Central memory CD8-positive, alpha-beta T cell (primary cell): ENCODE measurements around the gene BPIFB2.

ENCODE experiments used
- ATAC-seq: fragments of 150-1000 bp; cut with Tn5 transposase; replicated peaks from 2 replicates; pipeline ENCODE4 v1.10.0; 2022; ENCODE audit warnings: mild to moderate bottlenecking, moderate FRiP score, moderate number of reproducible peaks; ENCODE audit not compliant: poor library complexity, severe bottlenecking; ENCODE audit errors: extremely low read depth
- DNase-seq, 2 donors: peaks; one replicate each; pipeline ENCODE4 v3.0.0; 2021; ENCODE audit warnings: low spot score in 2 of 2
- H3K27ac Mint-ChIP-seq: one replicate; pipeline ENCODE4 v1.8.0; 2022; ENCODE audit warnings: low read depth, mild to moderate bottlenecking, moderate library complexity, mixed read lengths
- H3K27me3 Mint-ChIP-seq: one replicate; pipeline ENCODE4 v1.8.0; 2022; ENCODE audit warnings: mixed read lengths
- H3K36me3 Mint-ChIP-seq: one replicate; pipeline ENCODE4 v1.8.0; 2022; ENCODE audit warnings: mild to moderate bottlenecking, moderate library complexity, mixed read lengths; ENCODE audit not compliant: insufficient read depth
- H3K4me1 Mint-ChIP-seq: one replicate; pipeline ENCODE4 v1.8.0; 2022; ENCODE audit warnings: mixed read lengths
- H3K4me3 Mint-ChIP-seq: one replicate; pipeline ENCODE4 v1.8.0; 2022; ENCODE audit warnings: mild to moderate bottlenecking, moderate library complexity, mixed read lengths
- H3K9me3 Mint-ChIP-seq: one replicate; pipeline ENCODE4 v1.8.0; 2022; ENCODE audit warnings: mixed read lengths

Gene BPIFB2

DNA sequence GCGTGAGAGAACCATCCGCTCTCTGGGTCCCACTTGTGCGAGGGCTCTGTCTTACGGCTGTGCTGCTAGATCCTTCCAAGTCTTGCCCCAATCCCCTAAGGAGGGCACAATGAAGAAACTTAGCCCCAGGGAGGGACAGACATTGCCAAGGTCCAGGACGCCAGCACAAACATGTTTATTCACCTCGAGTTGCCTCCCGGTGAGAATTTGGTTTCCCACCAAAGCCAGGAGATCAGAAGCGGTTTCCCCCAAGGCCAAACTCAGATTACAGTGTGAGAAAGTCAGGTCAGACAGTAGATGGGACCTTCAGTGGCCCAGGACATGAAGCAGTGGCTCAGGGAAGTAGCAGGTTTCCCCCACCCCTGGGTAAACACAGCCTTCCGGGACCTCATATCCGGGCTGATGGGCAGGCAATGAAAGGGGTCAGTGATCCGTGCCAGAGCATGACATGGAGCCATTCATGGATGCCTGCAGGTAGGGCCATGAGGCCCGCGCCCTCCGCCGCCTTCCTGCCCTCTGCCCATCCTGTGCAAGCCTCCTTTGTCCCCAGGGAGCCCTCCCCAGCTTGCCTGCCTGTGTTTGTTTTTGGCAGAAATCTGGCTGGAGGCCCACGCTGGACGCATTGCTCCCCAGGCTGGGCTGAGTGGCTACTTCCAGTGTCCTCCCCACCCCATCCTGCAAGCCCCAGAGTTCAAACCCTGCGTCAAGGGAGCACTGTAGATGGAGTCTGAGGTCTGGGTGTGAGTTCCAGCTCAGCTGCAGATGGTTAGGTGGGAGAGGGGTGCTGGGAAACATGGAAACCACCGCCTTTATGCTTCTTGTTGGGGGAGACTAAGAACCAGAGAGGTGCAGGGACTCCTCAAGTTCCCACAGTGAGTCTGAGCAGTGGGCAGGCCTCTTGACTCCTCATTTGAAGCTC is 2.0 kb downstream of the BPIFB2 start:
- no peaks in the 10 kb centered on the region for H3K27me3 Mint-ChIP-seq
- H3K4me3 Mint-ChIP-seq, result no peak overlapping the region
- ATAC-seq, result no peak
- H3K4me1 Mint-ChIP-seq, result peaks cover 5% of the 10 kb centered on the region
- H3K9me3 Mint-ChIP-seq, result peaks cover 6% of the 10 kb centered on the region
- no peak for DNase-seq
- no peaks in the 10 kb centered on the region for H3K36me3 Mint-ChIP-seq
- H3K27ac Mint-ChIP-seq, result no peak overlapping the region

DNA sequence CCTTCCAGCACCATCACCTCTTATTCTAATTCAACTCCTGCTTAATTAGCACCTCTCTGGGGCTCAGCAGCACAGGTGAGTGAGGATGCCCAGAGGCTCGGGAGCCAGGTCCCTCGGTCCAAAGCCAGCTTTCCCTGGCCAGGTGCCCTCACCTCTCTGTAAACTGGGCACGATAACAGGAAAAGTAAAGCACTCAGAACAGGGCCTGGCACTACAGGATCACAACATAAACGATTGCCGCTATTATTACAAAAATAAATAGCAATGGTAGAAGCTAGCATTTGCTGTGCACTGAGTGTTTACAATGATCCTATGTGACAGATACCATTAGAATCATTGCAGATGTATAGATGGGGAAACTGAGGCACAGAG is 2.6 kb downstream of the BPIFB2 start:
- no peak for ATAC-seq
- peaks cover 4% of the 10 kb centered on the region for H3K9me3 Mint-ChIP-seq
- no peak overlapping the region for H3K27ac Mint-ChIP-seq
- H3K4me3 Mint-ChIP-seq, result no peak overlapping the region
- DNase-seq, result no peak
- H3K27me3 Mint-ChIP-seq, result no peaks in the 10 kb centered on the region
- peaks cover 4% of the 10 kb centered on the region for H3K4me1 Mint-ChIP-seq
- no peaks in the 10 kb centered on the region for H3K36me3 Mint-ChIP-seq

DNA sequence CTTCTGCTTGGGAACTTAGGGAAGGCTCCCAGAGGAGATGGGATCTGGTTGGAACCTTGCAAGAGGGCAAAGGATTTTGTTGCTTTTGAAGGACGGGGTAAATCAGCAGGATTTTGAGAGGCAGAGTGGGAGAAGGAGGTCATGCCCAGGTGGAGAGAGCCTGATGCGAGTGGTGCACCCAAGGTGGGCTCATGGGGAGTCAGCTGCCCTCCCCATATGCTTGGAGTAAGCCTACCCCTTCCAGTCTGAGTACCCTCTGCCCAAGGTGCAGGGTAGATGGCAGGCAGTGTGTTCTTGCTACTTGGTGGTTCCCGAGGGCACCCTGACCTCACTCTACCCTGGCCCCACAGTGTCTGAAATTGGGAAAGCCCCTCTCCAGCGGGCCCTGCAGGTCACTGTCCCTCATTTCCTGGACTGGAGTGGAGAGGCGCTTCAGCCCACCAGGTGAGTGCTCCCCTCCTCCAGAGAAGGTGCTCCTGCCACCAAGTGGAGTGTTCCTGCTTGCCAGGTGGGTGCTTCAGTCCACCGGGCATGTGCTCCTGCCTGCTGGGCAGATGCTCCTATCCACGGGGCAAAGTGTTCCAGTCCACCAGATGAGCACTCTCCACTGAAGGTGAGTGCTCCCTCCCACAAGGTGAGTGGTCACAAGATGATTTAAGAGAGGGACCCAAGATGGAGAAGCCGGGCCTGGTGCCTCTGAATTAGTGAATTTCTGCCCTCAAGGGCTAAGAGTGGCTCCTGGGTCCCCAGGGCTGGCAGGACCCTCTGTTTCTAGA is 3.4 kb downstream of the BPIFB2 start:
- H3K4me3 Mint-ChIP-seq, result no peak overlapping the region
- no peaks in the 10 kb centered on the region for H3K36me3 Mint-ChIP-seq
- ATAC-seq (no peak), DNase-seq (no peak)
- H3K9me3 Mint-ChIP-seq, result no peaks in the 10 kb centered on the region
- H3K27me3 Mint-ChIP-seq, result no peaks in the 10 kb centered on the region
- no peaks in the 10 kb centered on the region for H3K4me1 Mint-ChIP-seq
- no peak overlapping the region for H3K27ac Mint-ChIP-seq

GRCh38 chr20:33012327-33013189 is 5.1 kb downstream of the BPIFB2 start:
- no peak overlapping the region for H3K27ac Mint-ChIP-seq
- ATAC-seq (no peak), DNase-seq (no peak)
- H3K27me3 Mint-ChIP-seq, result no peaks in the 10 kb centered on the region
- H3K4me3 Mint-ChIP-seq, result no peak overlapping the region
- no peaks in the 10 kb centered on the region for H3K36me3 Mint-ChIP-seq
- H3K9me3 Mint-ChIP-seq, result no peaks in the 10 kb centered on the region
- H3K4me1 Mint-ChIP-seq, result peaks cover 9% of the 10 kb centered on the region

DNA sequence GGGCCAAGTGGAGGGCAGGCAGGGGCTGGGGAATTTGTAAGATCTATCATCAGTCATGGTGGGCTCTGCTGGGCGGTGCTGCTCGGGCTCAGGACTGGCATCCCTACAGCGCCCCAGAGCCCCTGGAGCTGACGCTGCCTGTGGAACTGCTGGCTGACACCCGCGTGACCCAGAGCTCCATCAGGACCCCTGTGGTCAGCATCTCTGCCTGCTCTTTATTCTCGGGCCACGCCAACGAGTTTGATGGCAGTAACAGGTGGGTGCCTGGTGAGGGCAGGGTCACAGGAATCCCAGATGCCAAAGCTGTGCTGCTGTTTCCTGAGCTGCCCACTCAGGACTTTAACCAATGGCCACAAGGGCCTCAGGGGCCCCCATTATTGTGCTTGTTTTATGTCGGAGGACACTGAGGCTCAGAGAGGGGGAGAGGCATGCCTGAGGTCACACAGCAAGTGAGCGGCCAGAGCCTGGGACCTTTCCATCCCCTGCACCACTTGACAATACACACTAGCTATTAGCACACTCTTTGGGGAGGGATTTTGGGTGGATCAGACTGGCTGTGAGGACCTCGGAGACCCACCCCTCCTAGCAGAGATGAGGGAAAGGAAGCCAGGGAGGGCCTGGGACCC is 6.3 kb downstream of the BPIFB2 start:
- Mint-ChIP-seq H3K27ac (no peak overlapping the region), H3K27me3 (no peaks in the 10 kb centered on the region), H3K9me3 (no peaks in the 10 kb centered on the region), H3K4me1 (peaks cover 9% of the 10 kb centered on the region), H3K36me3 (peaks cover 2% of the 10 kb centered on the region), H3K4me3 (no peak overlapping the region)
- DNase-seq (no peak), ATAC-seq (no peak)

DNA sequence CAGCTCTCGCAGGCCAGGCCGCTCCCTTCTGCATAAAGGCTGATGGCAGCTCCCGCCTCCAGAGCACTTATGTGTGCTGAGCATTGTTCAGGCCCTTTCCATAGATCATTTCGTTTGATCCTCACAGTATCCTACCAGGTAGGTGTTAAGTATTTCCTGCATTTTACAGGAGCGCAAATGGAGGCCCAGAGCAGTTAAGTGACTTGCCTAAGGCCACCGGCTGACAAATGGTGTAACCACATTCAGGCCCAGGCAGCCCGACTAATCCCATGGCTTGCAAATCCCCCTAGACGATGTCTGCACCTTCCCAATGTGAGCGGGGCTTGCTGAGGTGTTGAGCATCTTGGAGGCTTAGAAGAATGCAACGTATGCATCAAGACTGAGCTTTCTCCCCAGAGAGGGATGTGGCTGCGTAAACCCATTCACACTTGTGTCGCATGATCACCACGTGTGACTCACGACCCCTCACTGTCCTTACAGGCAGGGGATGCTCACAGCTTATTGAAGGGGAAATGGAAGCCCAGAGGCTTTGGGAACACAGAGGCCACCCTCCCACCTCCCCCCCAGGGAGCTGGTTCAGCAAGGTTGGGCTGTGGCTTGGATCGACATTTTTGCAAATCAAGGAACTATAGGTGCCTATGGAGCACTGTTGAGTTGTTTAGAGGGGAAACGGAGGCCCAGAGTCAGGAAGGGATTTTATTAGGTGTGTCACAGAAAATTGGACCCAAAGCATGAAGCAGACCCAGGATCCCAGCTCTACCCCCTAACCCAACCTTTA is 7.0 kb downstream of the BPIFB2 start:
- no peak for DNase-seq
- H3K27me3 Mint-ChIP-seq, result no peaks in the 10 kb centered on the region
- H3K27ac Mint-ChIP-seq, result no peak overlapping the region
- no peaks in the 10 kb centered on the region for H3K9me3 Mint-ChIP-seq
- no peak for ATAC-seq
- H3K36me3 Mint-ChIP-seq, result peaks cover 2% of the 10 kb centered on the region
- H3K4me1 Mint-ChIP-seq, result peaks cover 9% of the 10 kb centered on the region
- H3K4me3 Mint-ChIP-seq, result no peak overlapping the region

GRCh38 chr20:33015114-33015484 is 7.6 kb downstream of the BPIFB2 start:
- peaks cover 2% of the 10 kb centered on the region for H3K36me3 Mint-ChIP-seq
- ATAC-seq, result no peak
- H3K27ac Mint-ChIP-seq, result no peak overlapping the region
- peaks cover 9% of the 10 kb centered on the region for H3K4me1 Mint-ChIP-seq
- no peak for DNase-seq
- no peaks in the 10 kb centered on the region for H3K9me3 Mint-ChIP-seq
- no peaks in the 10 kb centered on the region for H3K27me3 Mint-ChIP-seq
- H3K4me3 Mint-ChIP-seq, result no peak overlapping the region

- H3K4me3 Mint-ChIP-seq, result no peak overlapping the region
- H3K4me1 Mint-ChIP-seq, result peaks cover 9% of the 10 kb centered on the region
- ATAC-seq (no peak), DNase-seq (no peak)
- no peak overlapping the region for H3K27ac Mint-ChIP-seq
- H3K36me3 Mint-ChIP-seq, result peaks cover 2% of the 10 kb centered on the region
- H3K9me3 Mint-ChIP-seq, result no peaks in the 10 kb centered on the region
- no peaks in the 10 kb centered on the region for H3K27me3 Mint-ChIP-seq
These were observed 8.4 kb downstream of the BPIFB2 start for GRCh38 chr20:33015700-33016580.

GRCh38 chr20:33016581-33017109 is 9.1 kb downstream of the BPIFB2 start:
- Mint-ChIP-seq H3K4me1 (peaks cover 9% of the 10 kb centered on the region), H3K27ac (no peak overlapping the region), H3K36me3 (peaks cover 2% of the 10 kb centered on the region), H3K27me3 (no peaks in the 10 kb centered on the region), H3K9me3 (no peaks in the 10 kb centered on the region), H3K4me3 (no peak overlapping the region)
- ATAC-seq (no peak), DNase-seq (no peak)

GRCh38 chr20:33017542-33017941 is 10.0 kb downstream of the BPIFB2 start:
- Mint-ChIP-seq H3K27me3 (no peaks in the 10 kb centered on the region), H3K36me3 (peaks cover 2% of the 10 kb centered on the region), H3K4me1 (peaks cover 9% of the 10 kb centered on the region), H3K4me3 (no peak overlapping the region), H3K27ac (no peak overlapping the region), H3K9me3 (no peaks in the 10 kb centered on the region)
- DNase-seq (no peak), ATAC-seq (no peak)
